HepG2 (cell line): ENCODE measurements around the gene CCL5. TPM values are rescaled to one million over a fixed set of nuclear protein-coding genes. Genes with fewer than 3 reads are reported as not detected.

ENCODE experiments used
- AHR ChIP-seq: IDR thresholded peaks from 2 replicates; pipeline ENCODE4 v1.6.1; 2018; ENCODE audit warnings: missing genetic modification reagents, missing compliant biosample characterization
- ARID5B ChIP-seq: IDR thresholded peaks from 2 replicates; pipeline ENCODE4 v1.4.0; 2020; ENCODE audit warnings: mild to moderate bottlenecking, missing genetic modification reagents
- CEBPG ChIP-seq: IDR thresholded peaks from 2 replicates; pipeline ENCODE4 v1.6.1; 2016
- FOXP1 ChIP-seq, 2 experiments: fragments of 450-650 bp in 1 of 2; IDR thresholded peaks; 2 replicates each; pipeline ENCODE4 v1.6.1; 2017 to 2018; ENCODE audit warnings: antibody characterized with exemption in 1 of 2
- HNF4A ChIP-seq: sonication (generic); formaldehyde crosslinking; IDR thresholded peaks from 2 replicates; pipeline ENCODE4 v1.4.0; 2020; ENCODE audit warnings: missing genetic modification reagents
- HOXA5 ChIP-seq: sonication (generic); formaldehyde crosslinking; IDR thresholded peaks from 2 replicates; pipeline ENCODE4 v1.4.0; 2020; ENCODE audit warnings: missing genetic modification reagents
- MXD1 ChIP-seq: sonication (generic); formaldehyde crosslinking; IDR thresholded peaks from 2 replicates; pipeline ENCODE4 v1.4.0; 2020; ENCODE audit warnings: mild to moderate bottlenecking, missing genetic modification reagents
- MYPOP ChIP-seq: sonication (generic); formaldehyde crosslinking; IDR thresholded peaks from 2 replicates; pipeline ENCODE4 v1.8.1; 2023; ENCODE audit warnings: mild to moderate bottlenecking, moderate library complexity, missing genetic modification reagents
- NCOR1 ChIP-seq: fragments of 200-600 bp; sonication (generic); IDR thresholded peaks from 2 replicates; pipeline ENCODE4 v1.7.0; 2017; ENCODE audit warnings: antibody characterized with exemption, low read length, borderline replicate concordance
- PITX1 ChIP-seq: sonication (generic); formaldehyde crosslinking; IDR thresholded peaks from 2 replicates; pipeline ENCODE4 v1.5.1; 2020; ENCODE audit warnings: mild to moderate bottlenecking, missing genetic modification reagents
- TBX3 ChIP-seq: fragments of 450-650 bp; IDR thresholded peaks from 2 replicates; pipeline ENCODE4 v1.6.1; 2017; ENCODE audit warnings: antibody characterized with exemption, mild to moderate bottlenecking, inconsistent platforms, borderline replicate concordance
- TFE3 ChIP-seq: IDR thresholded peaks from 2 replicates; pipeline ENCODE4 v1.6.1; 2016
- ZNF550 ChIP-seq: sonication (generic); formaldehyde crosslinking; IDR thresholded peaks from 2 replicates; pipeline ENCODE4 v1.4.0; 2020; ENCODE audit warnings: mild to moderate bottlenecking, missing genetic modification reagents, borderline replicate concordance
- ZNF720 ChIP-seq: sonication (generic); formaldehyde crosslinking; IDR thresholded peaks from 2 replicates; pipeline ENCODE4 v1.4.0; 2020; ENCODE audit warnings: missing genetic modification reagents
- ZNF780A ChIP-seq: sonication (generic); formaldehyde crosslinking; IDR thresholded peaks from 2 replicates; pipeline ENCODE4 v1.8.0; 2022; ENCODE audit warnings: mild to moderate bottlenecking, missing genetic modification reagents, moderate library complexity
- polyA plus RNA-seq, 8 experiments: library from polyadenylated mRNA; depleted of rRNA in 3 of 8; stranded (reverse) in 7 of 8; unstranded in 1 of 8; fragments of >200 nt; fragmentation: Illumina TruSeq in 4 of 8; extraction: Trizol in 4 of 8; gene quantifications; 2 replicates each; pipeline versions ENCODE4 v1.2.1 to v1.2.3, GENCODE V29; 2011 to 2016; ENCODE audit warnings: low read depth in 4 of 8, missing spikeins in 1 of 8, mixed read lengths in 1 of 8; ENCODE audit not compliant: insufficient read depth in 1 of 8
- total RNA-seq, 5 experiments: library from RNA; depleted of rRNA; stranded (reverse); fragments of >200 nt; fragmentation: Illumina TruSeq; extraction: Trizol; gene quantifications; 2 replicates each; pipeline ENCODE4 v1.2.3, GENCODE V29; 2016; ENCODE audit warnings: low read depth in 1 of 5

The CCL5 gene
- total and polyA plus RNA-seq, 2 of the 13 experiments (the other 11 are each of a cell fraction or from before 2014, with no cell fraction given) = 0.13 to 0.29 TPM

GRCh38 chr17:35915153-35915964 is 35.2 kb upstream of the CCL5 start (continued):
- TF ChIP-seq HNF4A (peak; percentile 45; the same call in 1 of the 2 replicates), PITX1 (CRISPR knock-in tag) (no peak), NCOR1 (peak; percentile 49; the same call in 1 of the 2 replicates), MXD1 (no peak), HOXA5 (CRISPR knock-in tag) (no peak), ZNF720 (CRISPR knock-in tag) (no peak), ZNF550 (CRISPR knock-in tag) (no peak), TFE3 (CRISPR knock-in tag) (peak; percentile 48; the same call in 1 of the 2 replicates), FOXP1 (IDR thresholded peaks at IDR 0.05) (no peak), FOXP1 (CRISPR knock-in tag; IDR thresholded peaks at IDR 0.05) (no peak), MYPOP (no peak), ZNF780A (CRISPR knock-in tag) (no peak), AHR (CRISPR knock-in tag) (no peak), TBX3 (no peak), ARID5B (CRISPR knock-in tag) (0 out of 2 replicates have a peak, but pooled peaks have one; percentile 10), CEBPG (CRISPR knock-in tag) (peak; percentile 76)
